Astrocyte of the hippocampus (primary cell): ENCODE data around the gene METTL3.

Source experiments
- DNase-seq: peaks from one replicate; pipeline ENCODE4 v3.0.0; 2011; ENCODE audit warnings: low read depth, low spot score

METTL3 gene

DNA sequence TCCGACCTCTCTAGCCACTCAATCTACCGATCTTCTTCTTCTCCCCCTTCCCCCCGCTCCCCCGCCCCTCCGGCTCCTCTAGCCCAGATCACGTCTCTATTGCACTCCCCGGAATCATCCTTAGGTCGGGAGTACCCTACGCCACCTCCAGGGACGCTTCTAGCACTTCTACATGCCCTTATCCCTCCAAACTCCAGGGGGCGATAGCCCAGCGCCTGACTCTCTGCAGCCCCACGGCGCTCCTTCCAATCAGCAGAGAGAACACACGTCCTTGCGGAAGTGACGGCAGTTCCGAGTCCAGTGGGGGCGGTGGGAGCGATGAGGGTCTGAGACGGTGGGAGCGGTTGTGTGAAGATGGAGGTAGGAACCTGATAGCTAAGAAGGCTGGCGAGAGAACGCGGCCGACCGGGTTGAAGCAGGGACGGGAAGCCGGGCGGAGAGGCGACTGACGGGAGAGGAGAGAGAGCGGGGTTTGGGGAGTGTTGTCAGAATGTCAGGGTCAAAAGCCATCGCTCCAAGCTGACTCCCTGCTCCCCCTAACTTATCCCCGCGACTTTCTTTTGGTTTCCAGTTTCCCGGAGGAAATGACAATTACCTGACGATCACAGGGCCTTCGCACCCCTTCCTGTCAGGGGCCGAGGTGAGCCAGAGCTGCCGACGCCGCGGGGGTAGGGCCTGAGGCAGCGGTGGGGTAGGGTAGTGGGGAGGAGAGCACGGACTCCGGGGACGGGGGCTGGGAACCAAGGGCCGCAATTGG lies 34.0 kb downstream of the METTL3 start, which contains the start of the genes RAB2B and TOX4:
TSS of gene RAB2B (minus strand) at position 35 of the 757 bp plus-strand sequence. CDS start 87 bp downstream, outside the sequence.
TSS of gene TOX4 (plus strand) at position 271 of the 757 bp plus-strand sequence. CDS start at position 355, 84 bp downstream.
- DNase-seq: peak; percentile 99

DNA sequence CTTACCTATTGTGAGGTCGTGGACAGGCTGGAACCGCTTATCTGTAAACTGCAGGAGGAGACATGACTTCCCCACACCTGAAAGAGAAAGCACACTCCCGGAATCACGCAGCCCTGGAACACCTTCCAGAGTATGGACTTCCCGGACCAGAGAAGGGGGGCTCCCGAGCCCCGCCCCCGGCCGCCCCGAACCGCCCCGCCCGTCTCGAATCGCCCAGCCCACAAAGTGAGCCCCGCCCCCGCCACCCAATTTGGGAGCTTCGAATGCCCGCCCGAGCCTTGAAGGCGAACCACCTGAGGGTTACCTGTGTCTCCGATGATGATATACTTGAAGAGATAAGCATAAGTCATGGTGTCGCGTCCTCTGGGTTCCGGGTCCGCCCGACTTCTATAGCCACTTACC lies 34.6 kb downstream of the METTL3 start:
- DNase-seq: peak; percentile 89

DNA sequence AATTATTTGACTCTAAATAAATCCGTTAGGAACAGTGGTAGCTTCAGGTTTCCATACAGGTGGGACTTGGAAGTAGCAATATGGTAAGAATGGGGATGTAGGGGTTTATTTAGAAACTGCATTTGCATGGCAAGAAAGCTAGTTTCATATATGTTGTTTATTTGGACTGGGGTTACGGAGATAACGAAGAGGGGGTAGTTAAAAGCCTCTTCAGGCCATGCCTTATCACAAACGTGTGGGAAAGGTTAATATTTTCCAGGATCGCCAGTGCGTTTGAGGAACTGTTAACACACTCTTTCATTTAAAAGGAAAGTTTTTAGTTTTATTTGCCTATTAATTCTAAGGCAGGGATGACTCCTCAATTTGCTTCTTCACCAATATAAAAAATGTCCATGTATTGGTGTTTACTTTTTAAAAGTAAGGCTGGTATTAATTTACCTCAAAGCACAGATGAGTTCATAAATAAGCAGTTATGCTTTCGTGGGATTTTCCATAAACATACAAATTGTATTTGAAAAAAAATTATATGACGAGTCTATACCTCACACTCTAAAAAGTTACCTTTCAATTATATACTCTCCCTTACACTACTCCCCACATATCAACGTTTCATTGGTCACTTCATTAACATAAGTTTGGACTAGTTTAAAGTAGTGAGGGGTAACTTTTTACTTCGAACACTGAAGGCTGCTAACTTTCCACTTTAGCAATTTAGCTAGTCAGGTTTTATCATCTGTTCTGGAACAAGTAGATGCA lies 35.2 kb downstream of the METTL3 start:
- DNase-seq: no peak

DNA sequence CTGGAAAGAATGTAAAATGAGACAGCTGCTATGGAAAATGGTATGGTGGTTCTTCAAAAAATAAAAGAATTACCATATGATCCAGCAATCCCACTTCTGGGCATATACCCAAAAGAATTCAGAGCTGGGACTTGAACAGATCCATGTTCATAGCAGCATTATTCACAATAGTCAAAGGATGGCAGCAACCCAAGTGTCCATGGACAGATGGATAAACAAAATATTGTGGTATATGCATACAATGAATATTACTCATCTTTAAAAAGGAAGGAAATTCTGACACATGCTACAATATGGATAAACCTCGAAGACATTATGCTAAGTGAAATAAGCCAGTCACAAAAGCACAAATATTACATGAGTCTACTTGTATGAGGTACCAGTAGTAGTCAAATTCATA lies 43.5 kb downstream of the METTL3 start:
- DNase-seq: peak; percentile 32

DNA sequence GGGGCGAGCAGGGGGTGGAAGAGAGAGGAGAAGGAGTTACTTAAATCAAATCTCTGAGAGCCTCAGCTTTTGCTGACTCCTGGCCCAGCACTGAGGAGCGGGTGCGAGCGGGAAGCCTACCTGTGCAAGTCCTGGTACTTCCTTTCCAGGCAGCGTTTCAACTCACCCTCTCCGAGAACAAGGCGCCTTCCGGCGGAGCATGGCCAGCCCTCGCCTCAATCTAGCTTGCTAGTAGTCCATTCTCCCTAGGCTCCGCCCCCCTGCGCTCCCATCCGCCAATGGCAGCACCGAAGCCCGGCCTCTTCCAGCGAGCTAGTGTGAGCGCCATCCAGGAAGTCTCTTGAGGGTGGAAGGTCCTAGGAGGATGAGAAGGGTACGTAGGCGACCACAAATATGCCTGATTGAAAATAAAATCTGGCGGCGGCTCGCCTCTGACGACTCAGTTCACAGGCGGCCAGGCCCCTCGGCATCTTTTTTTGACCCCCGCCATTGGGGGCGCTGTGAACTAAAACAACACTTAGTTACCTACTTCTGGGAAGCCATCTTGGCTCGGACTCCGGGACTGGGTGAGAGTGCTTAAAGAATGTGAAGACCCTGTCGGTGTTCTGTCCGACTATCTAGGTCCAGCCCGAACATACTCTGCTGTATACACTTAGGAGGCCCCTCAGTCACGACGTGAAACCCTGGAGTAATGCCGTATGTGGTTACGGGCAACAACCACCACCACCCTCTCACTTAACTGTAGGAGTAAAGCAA lies 55.0 kb downstream of the METTL3 start, which contains the start of gene CHD8:
TSS of gene CHD8 (minus strand) at position 212 of the 756 bp plus-strand sequence. CDS start 24,480 bp downstream, outside the sequence.
- DNase-seq: peak; percentile 100

DNA sequence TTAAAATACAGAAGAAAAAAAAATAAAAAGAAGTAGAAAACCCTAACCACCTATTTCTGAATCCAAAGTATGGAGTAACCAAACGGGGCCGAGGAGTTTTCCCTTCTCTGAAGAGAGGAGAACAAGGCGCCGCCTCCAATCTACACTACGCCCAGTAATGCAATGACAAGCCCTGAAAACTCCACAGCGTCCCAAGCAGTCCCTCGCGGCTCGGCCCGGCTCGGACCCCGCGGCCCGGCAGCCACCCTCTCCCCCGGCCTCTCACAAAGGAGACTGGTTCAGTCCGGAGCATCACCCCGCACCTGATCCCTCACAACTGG lies 55.6 kb downstream of the METTL3 start:
- no peak for DNase-seq

DNA sequence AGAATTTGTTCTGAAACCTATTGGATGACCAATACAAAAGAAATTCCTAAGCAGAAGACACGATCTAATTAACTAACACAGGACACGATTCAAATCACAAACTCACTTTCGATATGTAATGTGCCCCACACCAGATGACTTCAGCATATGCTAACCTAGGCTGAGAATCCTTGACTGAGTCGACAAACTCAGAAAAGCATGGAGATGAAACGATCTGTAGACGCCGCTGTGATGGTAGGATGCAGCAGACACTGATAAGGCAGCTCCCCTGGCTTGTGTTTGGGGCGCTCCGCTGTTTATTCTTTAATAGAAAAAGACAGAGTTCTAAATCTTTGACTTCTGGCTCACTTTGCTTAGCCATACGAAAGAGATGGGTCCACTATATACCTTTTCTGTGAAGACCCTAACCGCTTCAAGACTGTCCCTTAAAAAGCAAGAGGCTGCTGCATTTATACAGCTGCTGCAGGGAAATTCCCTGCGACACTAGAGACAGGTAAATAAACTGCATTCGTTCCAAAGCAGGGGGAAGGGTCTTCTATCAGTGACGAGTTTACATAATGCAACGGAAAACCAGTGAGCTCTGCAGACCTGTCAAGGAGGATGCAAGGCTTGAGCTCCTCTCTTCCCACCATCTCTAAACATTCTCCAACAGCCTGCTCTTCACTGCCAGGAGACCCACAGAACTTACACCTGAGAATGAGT lies 56.1 kb downstream of the METTL3 start:
- DNase-seq: peak; percentile 19

DNA sequence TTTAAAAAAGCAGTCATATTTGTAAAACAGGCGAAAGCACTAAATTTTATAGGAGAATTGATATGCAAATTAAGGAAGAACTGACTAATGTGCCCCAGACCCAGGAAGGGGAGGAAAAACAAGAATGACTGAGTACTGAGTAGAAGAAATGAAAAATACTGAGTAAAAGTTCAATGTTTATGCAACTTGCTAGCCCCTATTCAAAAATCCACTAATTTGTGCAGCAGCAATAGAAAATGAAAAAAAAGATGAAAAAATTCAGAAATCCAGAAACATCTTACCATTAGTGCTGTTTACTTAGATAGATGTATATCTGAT lies 61.3 kb downstream of the METTL3 start:
- no peak for DNase-seq
